ENCODE data around the gene CPA4.
"Not testable (repeated sequence)": the region's sequence is repeated elsewhere in the genome, so short reads cannot be mapped to it uniquely, and the experiment has no call there.

The CPA4 gene, protein sequence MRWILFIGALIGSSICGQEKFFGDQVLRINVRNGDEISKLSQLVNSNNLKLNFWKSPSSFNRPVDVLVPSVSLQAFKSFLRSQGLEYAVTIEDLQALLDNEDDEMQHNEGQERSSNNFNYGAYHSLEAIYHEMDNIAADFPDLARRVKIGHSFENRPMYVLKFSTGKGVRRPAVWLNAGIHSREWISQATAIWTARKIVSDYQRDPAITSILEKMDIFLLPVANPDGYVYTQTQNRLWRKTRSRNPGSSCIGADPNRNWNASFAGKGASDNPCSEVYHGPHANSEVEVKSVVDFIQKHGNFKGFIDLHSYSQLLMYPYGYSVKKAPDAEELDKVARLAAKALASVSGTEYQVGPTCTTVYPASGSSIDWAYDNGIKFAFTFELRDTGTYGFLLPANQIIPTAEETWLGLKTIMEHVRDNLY

DNA sequence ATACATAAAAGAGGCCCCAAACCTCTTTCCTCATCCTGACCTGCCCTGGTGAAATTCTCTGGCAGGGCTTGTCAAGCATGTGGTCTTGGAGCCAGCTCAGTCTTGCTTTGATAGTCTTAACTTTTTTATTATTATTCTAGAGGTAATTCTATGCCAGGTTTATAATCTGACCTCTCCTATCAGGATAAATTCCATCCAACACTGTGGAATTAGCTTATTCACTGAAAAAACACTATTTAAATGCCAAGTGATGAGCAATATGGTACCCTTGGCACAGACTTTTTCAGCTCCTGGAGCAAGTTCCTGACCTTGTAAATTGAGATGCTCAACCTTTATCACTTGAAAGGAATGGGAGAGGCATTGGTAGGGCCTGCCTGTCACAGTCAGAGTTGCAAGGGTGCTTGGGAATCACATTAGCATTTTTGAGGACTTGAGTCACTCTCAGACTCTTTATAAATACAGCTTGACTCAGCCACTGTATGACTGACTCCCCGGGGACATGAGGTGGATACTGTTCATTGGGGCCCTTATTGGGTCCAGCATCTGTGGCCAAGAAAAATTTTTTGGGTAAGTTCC, at the start of gene CPA4:
Gene CPA4, plus strand, starts transcription at position 480 of the 576 bp plus-strand sequence. Its CDS starts 20 bp downstream, at position 500.
- no peak for DNase-seq (ENCODE audit: low read depth)

DNA sequence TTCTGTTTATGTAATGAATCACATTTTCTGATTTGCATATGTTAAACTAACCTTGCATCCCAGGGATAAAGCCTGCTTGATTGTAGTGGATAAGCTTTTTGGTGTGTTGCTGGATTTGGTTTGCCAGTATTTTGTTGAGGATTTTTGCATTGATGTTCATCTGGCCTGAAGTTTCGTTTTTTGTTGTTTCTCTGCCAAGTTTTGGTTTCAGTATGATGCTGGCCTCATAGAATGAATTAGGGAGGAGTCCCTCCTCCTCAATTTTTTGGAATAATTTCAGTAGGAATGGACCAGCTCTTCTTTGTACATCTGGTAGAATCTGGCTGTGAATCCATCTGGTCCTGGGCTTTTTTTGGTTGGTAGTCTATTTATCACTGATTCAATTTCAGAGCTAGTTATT, 49.5 kb upstream of the CPA4 start:
- not testable (repeated sequence) for DNase-seq (ENCODE audit: low read depth)

DNA sequence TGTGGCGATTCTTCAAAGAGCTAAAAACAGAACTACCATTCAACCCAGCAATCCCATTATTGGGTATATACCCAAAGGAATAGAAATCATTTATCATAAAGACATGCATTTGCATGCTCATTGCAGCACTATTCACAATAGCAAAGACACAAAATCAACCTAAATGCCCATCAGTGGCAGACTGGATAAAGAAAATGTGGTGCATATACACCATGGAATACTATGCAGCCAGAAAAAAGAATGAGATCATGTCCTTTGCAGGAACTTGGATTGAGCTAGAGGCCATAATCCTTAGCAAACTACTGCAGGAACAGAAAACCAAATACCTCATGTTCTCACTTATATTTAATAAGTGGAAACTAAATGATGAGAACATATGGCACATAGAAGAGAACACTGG, 46.5 kb upstream of the CPA4 start:
- DNase-seq (ENCODE audit: low read depth): not testable (repeated sequence)

DNA sequence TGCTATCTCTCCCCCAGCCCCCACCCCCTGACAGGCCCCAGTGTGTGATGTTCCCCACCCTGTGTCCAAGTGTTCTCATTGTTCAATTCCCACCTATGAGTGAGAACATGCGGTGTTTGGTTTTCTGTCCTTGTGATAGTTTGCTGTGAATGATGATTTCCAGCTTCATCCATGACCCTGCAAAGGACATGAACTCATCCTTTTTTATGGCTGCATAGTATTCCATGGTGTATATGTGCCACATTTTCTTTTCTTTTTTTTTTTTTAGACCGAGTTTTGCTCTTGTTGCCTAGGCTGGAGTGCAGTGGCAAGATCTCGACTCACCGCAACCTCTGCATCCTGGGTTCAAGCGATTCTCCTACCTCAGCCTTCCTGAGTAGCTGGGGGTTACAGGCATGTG, 44.1 kb upstream of the CPA4 start:
- not testable (repeated sequence) for DNase-seq (ENCODE audit: low read depth)

DNA sequence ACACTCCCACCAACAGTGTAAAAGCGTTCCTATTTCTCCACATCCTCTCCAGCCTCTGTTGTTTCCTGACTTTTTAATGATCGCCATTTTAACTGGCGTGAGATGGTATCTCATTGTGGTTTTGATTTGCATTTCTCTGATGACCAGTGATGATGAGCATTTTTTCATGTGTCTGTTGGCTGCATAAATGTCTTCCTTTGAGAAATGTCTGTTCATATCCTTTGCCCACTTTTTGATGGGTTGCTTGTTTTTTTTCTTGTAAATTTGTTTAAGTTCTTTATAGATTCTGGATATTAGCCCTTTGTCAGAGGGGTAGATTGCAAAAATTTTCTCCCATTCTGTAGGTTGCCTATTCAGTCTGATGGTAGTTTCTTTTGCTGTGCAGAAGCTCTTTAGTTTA, 43.3 kb upstream of the CPA4 start:
- DNase-seq (ENCODE audit: low read depth): not testable (repeated sequence)

DNA sequence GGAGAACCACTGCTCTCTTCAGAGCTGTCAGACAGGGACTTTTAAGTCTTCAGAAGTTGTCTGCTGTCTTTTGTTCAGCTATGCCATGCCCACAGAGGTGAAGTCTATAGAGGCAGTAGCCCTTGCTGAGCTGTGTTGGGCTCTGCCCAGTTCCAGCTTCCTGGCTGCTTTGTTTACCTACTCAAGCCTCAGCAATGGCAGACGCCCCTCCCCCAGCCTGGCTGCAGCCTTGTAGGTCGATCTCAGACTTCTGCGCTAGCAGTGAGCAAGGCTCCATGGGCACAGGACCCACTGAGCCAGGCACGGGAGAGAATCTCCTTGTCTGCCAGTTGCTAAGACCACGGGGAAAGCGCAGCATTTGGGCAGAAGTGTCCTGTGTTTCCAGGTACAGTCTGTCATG, 38.4 kb upstream of the CPA4 start:
- DNase-seq (ENCODE audit: low read depth): no peak

DNA sequence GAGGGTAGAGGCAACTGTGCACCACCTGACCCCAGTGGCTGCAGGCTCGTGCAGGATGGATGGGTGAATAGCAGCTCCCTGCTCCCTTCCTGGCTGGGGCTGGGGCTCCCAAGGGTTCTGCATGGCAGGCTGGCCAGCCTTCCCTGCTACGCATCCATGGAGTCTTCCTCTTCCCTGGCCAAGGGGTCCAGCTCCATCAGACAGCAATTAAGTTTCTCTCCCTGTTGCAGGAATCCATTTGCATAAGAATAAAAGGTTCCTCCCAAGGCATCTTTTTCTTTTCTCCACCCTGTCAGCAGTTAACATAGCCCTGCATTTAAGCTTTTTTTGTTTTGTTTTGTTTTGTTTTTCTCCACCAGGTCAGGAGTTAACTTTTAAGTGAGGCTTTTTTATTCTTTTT, 36.3 kb upstream of the CPA4 start:
- no peak for DNase-seq (ENCODE audit: low read depth)

DNA sequence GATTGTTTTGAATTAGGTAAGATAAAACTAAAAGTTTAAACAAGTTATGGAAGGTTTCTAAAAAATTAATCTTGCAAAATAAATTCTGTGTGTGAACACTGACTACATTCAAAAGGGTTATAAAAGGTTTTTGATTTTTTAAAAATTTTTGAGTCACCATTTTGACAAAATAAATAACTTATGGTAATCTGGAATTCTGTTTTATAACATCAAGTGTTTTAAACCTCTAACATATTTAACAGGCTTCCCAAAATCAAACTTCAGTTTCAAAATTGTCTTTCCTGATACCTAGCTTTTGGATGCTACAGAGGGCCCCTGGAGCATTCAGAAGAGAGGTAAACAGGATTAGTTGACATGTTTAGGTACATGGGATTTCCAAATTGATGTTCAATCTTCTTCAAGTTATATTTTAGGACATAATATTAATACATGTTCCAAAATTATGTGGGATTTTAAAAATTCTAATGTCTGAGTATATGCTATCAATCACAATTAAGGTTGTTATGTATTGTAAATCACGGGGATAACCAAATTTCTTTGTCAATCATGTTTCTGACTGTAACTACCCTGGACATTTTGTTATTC, 34.4 kb upstream of the CPA4 start:
- DNase-seq (ENCODE audit: low read depth): no peak

DNA sequence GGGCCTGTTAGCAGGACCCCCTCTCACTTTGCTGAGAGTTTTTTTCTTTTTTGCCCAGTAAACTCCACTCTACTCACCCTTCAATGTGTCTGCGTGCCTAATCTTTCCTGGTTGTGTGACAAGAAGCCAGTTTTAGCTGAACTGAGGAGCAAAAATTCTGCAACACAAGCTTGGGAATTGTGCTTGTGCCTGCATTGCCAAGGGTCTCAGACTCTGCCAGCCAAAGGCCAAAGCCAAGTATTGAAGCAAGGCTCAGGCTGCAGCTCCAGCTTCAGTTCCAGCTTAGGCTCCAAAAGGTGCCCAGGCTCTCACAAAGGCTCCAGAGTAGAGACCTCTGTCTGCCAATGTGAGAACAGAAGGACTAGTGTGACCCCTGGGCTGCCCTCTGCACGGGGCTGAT, 30.5 kb upstream of the CPA4 start:
- no peak for DNase-seq (ENCODE audit: low read depth)

DNA sequence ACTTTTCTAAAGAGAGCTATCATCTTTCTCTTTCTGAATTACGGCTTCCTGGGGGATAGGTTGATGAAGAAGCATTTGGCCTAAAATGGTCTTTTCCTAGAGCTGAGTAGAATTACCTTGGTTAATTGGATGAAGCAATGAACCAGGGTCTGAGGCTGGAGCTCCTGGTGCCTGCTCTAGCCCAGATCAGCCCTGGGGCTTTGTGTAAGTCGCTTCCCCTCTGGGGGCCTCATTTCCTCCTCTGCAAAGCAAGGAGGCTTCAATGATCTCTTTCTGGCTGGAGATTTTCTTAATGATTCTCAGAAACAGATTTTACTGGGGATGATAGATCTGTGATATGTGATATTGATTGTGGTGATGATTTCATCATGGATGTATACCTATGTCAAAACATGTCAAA, 29.8 kb upstream of the CPA4 start:
- DNase-seq (ENCODE audit: low read depth): no peak

DNA sequence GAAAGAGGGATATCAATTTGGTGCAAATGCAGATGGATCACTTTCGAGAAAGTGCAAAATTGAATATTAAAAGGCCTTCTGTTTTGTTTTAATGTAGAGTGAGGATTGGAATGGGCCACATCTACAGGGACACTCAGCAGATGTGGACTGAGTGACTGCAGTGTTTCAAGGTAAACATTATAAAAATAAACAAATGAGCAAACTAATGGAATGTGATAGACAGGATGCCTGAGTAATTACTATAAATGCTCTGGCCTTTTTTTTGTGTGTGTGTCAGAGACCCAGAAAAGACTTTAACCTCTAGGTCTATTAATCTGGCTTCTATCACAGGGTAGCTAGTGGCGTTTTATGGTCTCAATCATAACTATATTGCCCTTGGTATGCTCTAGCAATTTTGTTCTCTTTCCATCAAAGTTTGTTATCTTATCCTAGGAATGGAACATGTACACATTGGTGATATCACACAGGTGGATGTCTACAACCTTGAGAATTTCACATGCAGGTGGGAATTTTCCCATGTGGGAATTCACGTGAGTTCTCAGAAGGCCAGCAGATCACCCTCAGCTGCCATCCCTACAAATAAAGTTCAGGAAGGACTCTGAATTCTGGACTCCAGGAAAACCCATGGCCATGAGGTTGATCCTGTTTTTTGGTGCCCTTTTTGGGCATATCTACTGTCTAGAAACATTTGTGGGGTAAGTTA, 26.6 kb upstream of the CPA4 start, which contains the start of gene CPA2:
Gene CPA2, plus strand, starts transcription at position 606 of the 703 bp plus-strand sequence. Its CDS starts 19 bp downstream, at position 625.
- DNase-seq (ENCODE audit: low read depth): no peak

DNA sequence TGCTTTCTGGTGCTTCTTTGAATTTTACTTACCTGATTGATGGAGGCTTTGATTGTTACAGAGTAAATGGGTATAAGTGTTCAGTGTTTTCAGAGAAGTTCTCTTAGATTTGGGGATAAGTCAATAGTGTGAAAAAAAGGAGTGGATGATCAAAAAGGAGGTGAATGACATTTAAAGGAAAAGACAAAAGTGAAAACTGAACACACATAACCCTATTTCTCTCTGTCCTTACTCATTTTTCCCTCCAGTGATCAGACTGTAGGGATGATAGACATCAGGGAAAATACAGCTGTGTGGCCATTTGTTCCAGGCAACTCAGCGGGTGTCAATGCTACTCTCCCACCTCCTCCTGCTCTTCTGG, 26.0 kb upstream of the CPA4 start:
- DNase-seq (ENCODE audit: low read depth): no peak

DNA sequence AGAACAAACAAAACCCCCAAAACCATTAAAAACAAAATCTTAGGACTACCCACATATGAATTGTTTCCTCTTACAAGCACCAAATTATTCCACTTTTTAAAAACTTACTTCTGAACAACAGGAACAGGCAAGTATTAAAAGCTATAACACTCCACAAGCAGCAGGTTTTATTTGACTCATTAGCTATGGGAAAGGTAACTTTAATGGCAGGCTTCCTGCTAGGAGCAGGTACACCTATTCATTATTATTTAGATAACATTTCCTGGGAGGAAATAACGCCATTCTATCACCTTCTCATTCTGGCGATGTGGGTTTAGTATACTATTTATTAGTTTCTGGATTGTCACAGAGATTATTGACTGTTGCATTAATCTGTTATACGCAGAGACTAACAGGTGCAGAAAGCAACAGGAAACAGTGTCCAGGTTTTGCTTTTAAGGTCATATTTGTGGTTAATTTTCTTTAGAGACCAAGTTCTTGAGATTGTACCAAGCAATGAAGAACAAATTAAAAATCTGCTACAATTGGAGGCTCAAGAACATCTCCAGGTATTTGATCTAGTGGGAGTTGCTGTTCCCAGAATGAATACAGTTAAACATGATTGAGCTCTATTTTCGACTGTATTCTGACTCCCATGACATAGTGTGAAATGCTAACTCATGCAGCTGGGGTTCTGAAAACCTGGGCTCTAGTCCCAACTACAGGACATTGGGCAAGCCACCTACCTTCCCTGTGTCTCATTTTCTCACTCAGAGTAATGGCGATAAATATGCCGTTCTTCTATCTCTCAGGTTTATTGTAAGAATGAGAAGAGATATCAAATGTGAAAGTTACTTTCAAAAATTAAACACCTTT, 24.3 kb upstream of the CPA4 start:
- no peak for DNase-seq (ENCODE audit: low read depth)

DNA sequence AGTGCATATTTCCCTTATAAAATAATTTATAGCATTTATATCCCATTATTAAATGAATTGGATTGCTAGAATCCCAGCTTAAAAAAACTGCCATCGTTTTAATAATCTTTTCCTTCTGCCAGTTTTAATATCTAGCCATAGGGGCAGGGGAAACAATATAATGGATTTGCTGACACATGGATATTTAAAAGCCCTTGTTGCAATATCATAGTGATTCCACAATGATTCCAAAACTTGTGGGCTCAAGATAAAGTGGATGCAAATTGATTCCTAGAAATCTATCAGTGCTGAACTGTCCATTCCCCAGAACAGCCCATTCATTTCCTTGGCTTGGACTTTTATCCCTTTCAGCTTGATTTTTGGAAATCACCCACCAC, 23.7 kb upstream of the CPA4 start:
- DNase-seq (ENCODE audit: low read depth): no peak

DNA sequence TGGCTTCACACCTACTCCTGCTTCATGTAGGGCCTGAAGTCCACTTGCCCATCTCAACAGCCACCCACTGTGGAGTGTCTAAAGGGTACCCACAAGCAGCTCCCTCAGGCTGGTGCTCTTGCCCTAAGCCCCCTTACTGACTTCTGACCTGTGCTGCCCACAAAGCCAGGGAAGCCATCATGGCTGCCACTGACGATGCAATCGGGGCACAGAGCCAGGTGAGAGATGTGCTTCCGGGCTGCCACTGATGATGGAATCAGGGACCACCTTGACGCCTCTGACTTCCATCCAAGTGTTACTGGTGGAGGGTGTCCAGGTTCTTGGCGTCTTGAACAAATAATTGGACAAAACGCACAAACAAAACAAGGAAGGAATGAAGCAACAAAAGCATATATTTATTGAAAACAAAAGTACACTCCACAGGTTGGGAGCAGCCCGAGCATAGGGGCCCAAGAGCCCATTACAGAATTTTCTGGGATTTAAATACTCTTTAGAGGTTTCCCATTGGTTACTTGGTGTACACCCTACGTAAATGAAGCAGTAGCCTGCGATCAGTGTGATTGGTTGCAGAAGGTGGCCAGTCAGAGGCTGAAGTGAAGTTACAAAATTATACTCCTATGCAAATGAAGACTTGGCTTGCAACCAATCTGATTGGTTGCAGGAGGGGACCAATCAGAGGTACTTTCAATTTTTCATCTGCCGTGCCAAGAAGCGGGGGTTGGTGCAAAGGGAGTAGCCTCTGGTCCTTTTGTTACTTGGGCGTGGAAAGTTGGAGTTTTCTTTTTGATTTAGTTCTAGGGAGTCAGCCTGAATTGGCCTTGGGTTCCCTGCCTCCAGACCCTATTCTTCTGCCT, 21.8 kb upstream of the CPA4 start:
- no peak for DNase-seq (ENCODE audit: low read depth)

DNA sequence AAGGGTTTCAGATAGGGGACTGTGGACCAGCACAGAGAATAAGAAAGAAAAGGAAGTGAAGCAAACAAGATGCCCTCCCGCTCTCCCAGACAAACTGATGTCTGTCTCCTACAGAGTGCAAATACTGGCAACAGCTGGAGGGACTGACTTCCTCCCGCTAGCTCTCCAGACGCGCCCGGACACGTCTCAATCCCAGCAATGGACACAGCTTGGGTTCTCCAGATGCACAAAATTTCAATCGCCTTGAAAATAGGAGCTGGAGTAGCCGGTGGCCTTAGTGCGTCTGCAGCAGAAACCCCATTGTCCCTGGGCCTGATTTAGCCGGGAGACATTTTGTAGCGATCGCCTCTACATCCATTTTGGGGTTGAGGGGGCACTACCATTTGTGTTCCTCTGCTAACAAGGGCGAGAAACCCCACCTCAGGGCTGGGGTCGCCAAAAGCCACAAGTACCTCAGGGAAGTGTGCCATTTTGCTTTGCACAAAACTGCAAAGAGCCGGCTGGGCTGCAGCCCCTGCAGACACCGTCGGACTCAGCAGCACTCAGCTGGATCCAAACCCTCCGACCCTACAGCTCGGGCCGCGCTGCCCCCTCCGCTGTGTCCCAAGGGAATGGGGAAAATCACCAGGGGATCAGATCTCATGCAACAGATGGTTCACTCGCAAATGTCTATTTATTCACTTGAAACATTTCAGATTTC, 20.4 kb upstream of the CPA4 start:
- DNase-seq (ENCODE audit: low read depth): no peak

DNA sequence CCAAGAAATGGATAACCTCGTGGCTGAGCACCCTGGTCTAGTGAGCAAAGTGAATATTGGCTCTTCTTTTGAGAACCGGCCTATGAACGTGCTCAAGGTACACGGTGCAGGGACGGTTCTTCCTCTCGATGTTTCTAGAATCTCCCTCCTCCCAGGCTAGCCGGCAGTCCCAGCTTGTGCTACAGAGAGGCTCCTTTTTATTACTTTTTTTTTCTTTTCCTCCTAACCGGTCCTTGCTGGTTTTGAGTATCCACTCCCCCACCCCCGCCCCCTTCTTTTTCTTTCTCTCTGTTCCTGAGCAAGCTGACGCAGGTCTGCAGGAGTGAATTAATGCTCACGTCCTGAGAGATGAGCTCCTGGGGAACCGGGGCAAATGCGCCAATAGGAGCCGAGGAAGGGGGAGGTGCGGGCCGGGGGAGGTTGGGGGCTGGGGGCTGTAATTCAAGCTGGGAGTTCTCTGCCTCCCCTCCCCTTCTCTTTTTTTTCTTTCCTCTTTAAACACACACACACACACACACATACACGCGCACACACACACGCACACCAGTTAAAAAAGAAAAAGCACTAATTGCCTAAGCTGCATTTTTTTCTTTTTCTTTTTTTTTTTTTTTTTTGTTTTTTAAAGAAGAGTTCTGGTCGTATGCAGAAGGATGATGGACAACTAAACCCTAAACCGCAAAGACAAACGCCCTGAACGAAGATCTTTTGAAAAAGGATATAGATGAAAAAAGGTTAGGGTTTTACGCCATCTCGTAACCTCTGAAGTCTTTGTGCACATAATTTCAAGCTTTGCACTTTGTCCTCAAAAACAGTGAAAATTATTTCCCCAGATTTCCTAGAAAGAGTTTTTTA, 19.7 kb upstream of the CPA4 start:
- DNase-seq (ENCODE audit: low read depth): no peak

DNA sequence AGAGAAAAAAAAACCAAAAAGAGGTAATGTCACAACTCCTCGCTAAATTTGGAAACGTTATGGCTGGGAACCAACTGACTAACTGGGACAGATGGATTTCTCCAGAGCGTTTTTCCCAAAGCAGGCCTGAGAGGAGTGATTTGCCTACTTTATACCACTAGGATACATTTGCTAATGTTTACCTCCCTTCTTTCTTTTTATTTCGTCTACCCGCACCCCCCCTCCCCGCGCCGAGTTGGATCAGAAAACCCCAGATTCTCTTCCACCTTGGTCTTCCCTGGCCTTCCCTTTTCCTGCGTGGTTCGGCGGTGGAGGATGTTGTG, 19.1 kb upstream of the CPA4 start:
- no peak for DNase-seq (ENCODE audit: low read depth)

DNA sequence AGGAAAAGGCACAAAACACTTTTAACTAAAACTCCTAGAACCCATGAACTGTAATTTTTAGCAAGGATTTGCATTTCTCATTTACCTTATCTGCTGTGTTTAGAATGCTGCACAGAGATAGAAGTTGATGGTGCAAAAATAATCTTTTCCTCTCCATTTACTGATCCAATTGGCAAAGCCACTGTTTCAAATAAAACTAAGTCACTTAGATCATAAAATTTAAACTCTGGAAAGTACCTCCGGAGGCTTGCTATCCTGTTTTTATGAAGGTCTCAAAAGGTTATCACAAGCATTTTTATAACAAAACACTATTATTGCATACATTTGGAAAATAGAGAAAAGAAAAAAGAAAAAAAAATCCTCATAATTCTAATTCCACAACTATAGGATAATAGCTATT, 18.7 kb upstream of the CPA4 start:
- DNase-seq (ENCODE audit: low read depth): no peak
